ENCODE measurements around the gene PPP5C. TPM values are rescaled to one million over a fixed set of nuclear protein-coding genes. Genes with fewer than 3 reads are reported as not detected.

PPP5C gene
- total and polyA plus RNA-seq, 9 of the 15 experiments (the other 6 are each of a cell fraction or from before 2014, with no cell fraction given) = 1.9 to 166 (median 108) TPM

DNA sequence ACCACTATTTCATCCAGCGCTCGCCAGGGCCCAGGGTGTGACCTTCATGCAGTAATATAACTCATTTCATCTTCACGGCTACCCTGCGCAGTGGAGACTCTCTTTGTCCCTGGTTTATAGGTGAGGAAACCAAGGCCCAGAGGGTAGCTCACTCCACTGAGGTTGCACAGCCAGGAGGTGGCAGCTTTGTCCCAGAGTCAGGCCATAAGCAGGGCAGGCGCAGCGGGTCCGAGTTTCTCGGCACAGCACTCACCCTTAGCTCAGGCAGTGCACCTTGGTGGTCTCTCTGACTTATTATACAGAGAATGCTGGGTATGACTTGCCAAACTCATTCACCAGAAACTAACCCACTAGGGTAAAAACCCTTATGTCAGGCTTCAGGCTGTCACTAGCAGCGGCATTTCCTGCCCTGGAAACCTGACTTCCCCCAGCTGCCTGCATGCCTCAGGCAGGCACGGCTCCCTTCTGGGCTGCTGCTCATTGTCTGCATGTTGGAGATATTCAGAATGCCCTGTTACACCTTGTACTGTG lies 24.5 kb downstream of the PPP5C start (continued):
- TF ChIP-seq MYC (IDR thresholded peaks at IDR 0.05; ENCODE audit: low read depth, low read length) (no peak), MYC (CRISPR knock-in tag; IDR thresholded peaks at IDR 0.05; ENCODE audit: borderline replicate concordance, low read depth) (no peak), HNRNPLL (IDR thresholded peaks at IDR 0.05; ENCODE audit: low read depth, low read length, poor library complexity, severe bottlenecking) (no peak), ZBED1 (IDR thresholded peaks at IDR 0.05) (no peak), GTF2A2 (tag; IDR thresholded peaks at IDR 0.05) (no peak), NFE2 (IDR thresholded peaks at IDR 0.05; ENCODE audit: low read depth) (no peak)
- TF ChIP-seq, protein P1, sequence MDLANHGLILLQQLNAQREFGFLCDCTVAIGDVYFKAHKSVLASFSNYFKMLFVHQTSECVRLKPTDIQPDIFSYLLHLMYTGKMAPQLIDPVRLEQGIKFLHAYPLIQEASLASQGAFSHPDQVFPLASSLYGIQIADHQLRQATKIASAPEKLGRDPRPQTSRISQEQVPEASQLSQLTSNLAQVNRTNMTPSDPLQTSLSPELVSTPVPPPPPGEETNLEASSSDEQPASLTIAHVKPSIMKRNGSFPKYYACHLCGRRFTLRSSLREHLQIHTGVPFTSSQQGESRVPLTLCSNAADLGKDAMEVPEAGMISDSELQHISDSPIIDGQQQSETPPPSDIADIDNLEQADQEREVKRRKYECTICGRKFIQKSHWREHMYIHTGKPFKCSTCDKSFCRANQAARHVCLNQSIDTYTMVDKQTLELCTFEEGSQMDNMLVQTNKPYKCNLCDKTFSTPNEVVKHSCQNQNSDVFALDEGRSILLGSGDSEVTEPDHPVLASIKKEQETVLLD (IDR thresholded peaks at IDR 0.05) = no peak
- TF ChIP-seq, protein P2, sequence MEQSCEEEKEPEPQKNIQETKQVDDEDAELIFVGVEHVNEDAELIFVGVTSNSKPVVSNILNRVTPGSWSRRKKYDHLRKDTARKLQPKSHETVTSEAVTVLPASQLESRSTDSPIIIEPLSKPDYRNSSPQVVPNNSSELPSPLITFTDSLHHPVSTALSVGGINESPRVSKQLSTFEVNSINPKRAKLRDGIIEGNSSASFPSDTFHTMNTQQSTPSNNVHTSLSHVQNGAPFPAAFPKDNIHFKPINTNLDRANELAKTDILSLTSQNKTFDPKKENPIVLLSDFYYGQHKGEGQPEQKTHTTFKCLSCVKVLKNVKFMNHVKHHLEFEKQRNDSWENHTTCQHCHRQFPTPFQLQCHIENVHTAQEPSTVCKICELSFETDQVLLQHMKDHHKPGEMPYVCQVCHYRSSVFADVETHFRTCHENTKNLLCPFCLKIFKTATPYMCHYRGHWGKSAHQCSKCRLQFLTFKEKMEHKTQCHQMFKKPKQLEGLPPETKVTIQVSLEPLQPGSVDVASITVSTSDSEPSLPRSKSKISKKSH (CRISPR knock-in tag; IDR thresholded peaks at IDR 0.05) = no peak
